ENCODE measurements around the gene CHMP4B. TPM values are rescaled to one million over a fixed set of nuclear protein-coding genes. Genes with fewer than 3 reads are reported as not detected.

CHMP4B gene
- total and polyA plus RNA-seq, 2 donors (not counting 1 experiment from before 2014, with no cell fraction given) = 62.3 to 83.9 TPM

DNA sequence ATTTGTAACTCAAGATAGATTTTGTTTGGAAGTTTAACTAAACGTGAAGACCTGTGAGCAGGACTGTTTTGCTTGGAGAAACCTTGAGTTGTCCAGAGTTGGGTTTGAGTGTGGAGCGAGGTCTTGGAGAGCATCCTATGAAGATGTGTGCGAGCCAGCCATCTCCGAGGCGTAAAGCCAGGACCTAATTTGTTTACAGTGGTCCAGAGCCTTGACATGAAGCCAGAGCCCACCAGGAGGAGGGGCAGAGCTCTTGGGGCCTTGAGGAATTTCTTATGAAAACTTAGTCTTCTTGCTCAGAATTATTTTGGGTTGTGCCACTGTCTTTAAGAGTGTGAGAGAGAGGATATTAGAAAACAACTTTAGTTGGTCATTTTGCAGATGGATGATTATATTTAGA lies 6.3 kb downstream of the CHMP4B start:
- intact Hi-C loops (cut with micrococcal nuclease) = loop anchor here (10.0 kb wide), 3 partner anchors 263 to 1597 kb away; partner anchors contain the start of gene UQCC1
- H3K27me3 ChIP-seq (replicated peaks in 1 of 4; ENCODE audit: control extremely low read depth in 1 of 4, control insufficient read depth in 3 of 4, insufficient read depth in 4 of 4, low read length in 3 of 4) = no peaks in the 10 kb centered on the region
- CTCF ChIA-PET = interaction anchor here (1.2 kb wide), 1 partner anchor 528 kb away, joined by 3 read pairs; no protein-coding TSS in a partner anchor
- H2AFZ ChIP-seq (ENCODE audit: insufficient read depth, low read depth, low read length, poor library complexity, severe bottlenecking) = no peak overlapping the region
- H3K79me2 ChIP-seq (ENCODE audit: control insufficient read depth, insufficient read depth, low read length) = peaks cover 99% of the 10 kb centered on the region
- peaks cover 24 to 44% of the 10 kb centered on the region in 2 donors for H3K4me1 ChIP-seq (ENCODE audit: control insufficient read depth in 2 of 2, insufficient read depth in 2 of 2, low read length in 2 of 2)
- Mint-ChIP-seq H3K27me3 (no peaks in the 10 kb centered on the region), H3K4me1 (peaks cover 82% of the 10 kb centered on the region), H3K4me3 (no peak overlapping the region), H3K9me3 (ENCODE audit: insufficient read depth) (no peaks in the 10 kb centered on the region), H3K27ac (peak overlapping the region; percentile 10)
- no peak overlapping the region for H3K27ac ChIP-seq (ENCODE audit: low read length in 2 of 2)
- H3K9ac ChIP-seq (ENCODE audit: low read length) = no peak overlapping the region
- H3K9me3 ChIP-seq (ENCODE audit: control extremely low read depth in 1 of 3, control insufficient read depth in 2 of 3, insufficient read depth in 1 of 3, low read length in 2 of 3) = no peaks in the 10 kb centered on the region
- DNase-seq (no peak), ATAC-seq (ENCODE audit: low read depth) (no peak)
- no peak overlapping the region for H3K4me3 ChIP-seq (ENCODE audit: control extremely low read depth in 1 of 5, extremely low read depth in 1 of 5, insufficient read depth in 1 of 5, low read depth in 2 of 5, low read length in 4 of 5)
- TF ChIP-seq, protein P1, sequence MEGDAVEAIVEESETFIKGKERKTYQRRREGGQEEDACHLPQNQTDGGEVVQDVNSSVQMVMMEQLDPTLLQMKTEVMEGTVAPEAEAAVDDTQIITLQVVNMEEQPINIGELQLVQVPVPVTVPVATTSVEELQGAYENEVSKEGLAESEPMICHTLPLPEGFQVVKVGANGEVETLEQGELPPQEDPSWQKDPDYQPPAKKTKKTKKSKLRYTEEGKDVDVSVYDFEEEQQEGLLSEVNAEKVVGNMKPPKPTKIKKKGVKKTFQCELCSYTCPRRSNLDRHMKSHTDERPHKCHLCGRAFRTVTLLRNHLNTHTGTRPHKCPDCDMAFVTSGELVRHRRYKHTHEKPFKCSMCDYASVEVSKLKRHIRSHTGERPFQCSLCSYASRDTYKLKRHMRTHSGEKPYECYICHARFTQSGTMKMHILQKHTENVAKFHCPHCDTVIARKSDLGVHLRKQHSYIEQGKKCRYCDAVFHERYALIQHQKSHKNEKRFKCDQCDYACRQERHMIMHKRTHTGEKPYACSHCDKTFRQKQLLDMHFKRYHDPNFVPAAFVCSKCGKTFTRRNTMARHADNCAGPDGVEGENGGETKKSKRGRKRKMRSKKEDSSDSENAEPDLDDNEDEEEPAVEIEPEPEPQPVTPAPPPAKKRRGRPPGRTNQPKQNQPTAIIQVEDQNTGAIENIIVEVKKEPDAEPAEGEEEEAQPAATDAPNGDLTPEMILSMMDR (IDR thresholded peaks at IDR 0.05) = no peak
- TF ChIP-seq EZH2 (IDR thresholded peaks at IDR 0.05; ENCODE audit: borderline replicate concordance, insufficient read depth, low read depth, low read length, poor library complexity, severe bottlenecking) = no peak
- POLR2A ChIA-PET = no interaction called here
- WGBS (ENCODE audit: insufficient coverage) = 96% methylated on average over 5 of the region's 5 CpGs
- peaks cover 1 to 18% of the 10 kb centered on the region in 2 experiments for H3K36me3 ChIP-seq (replicated peaks in 1 of 2; ENCODE audit: control extremely low read depth in 1 of 2, control insufficient read depth in 1 of 2, extremely low read depth in 1 of 2, insufficient read depth in 2 of 2, low read length in 1 of 2)
- peak overlapping the region; percentile 9 for H3K4me2 ChIP-seq (replicated peaks; ENCODE audit: low read depth, low read length, poor library complexity, severe bottlenecking)
- peaks cover 90% of the 10 kb centered on the region for H4K20me1 ChIP-seq (ENCODE audit: control insufficient read depth, insufficient read depth, low read length, poor library complexity, severe bottlenecking)

DNA sequence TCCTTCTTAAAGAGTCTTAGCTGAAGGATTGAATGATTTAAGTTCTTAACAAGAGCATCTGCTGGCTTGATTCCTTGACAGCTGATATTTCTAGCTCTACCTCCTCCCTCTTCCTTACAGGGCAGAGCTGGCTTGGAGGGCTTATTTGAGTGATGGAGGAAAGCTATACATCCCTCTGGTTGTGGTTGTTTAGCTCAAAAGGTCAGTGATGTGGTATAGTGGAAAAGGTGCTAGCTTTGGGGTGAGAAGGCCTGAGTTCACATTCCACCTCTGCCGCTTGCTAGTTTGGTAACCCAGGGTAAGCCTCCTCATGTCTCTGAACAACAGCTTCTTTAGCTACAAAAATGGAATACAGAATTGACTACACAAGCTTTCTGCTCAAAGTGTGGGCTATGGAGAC lies 8.3 kb downstream of the CHMP4B start:
- Histone ChIP-seq H3K27ac (ENCODE audit: low read length in 2 of 2) (peak overlapping the region in 1 of 2 donors; percentile 2), H3K27me3 (replicated peaks in 1 of 4; ENCODE audit: control extremely low read depth in 1 of 4, control insufficient read depth in 3 of 4, insufficient read depth in 4 of 4, low read length in 3 of 4) (no peaks in the 10 kb centered on the region), H3K9ac (ENCODE audit: low read length) (no peak overlapping the region), H3K36me3 (replicated peaks in 1 of 2; ENCODE audit: control extremely low read depth in 1 of 2, control insufficient read depth in 1 of 2, extremely low read depth in 1 of 2, insufficient read depth in 2 of 2, low read length in 1 of 2) (peaks cover 1 to 21% of the 10 kb centered on the region in 2 experiments), H4K20me1 (ENCODE audit: control insufficient read depth, insufficient read depth, low read length, poor library complexity, severe bottlenecking) (peaks cover 84% of the 10 kb centered on the region), H3K9me3 (ENCODE audit: control extremely low read depth in 1 of 3, control insufficient read depth in 2 of 3, insufficient read depth in 1 of 3, low read length in 2 of 3) (no peaks in the 10 kb centered on the region), H3K79me2 (ENCODE audit: control insufficient read depth, insufficient read depth, low read length) (peaks cover 99% of the 10 kb centered on the region), H3K4me3 (ENCODE audit: control extremely low read depth in 1 of 5, extremely low read depth in 1 of 5, insufficient read depth in 1 of 5, low read depth in 2 of 5, low read length in 4 of 5) (no peak overlapping the region), H3K4me1 (ENCODE audit: control insufficient read depth in 2 of 2, insufficient read depth in 2 of 2, low read length in 2 of 2) (peaks cover 6 to 27% of the 10 kb centered on the region in 2 donors), H2AFZ (ENCODE audit: insufficient read depth, low read depth, low read length, poor library complexity, severe bottlenecking) (no peak overlapping the region), H3K4me2 (replicated peaks; ENCODE audit: low read depth, low read length, poor library complexity, severe bottlenecking) (peak overlapping the region; percentile 14)
- Mint-ChIP-seq H3K27me3 (no peaks in the 10 kb centered on the region), H3K9me3 (ENCODE audit: insufficient read depth) (no peaks in the 10 kb centered on the region), H3K4me1 (peaks cover 69% of the 10 kb centered on the region), H3K27ac (peak overlapping the region; percentile 63), H3K4me3 (peak overlapping the region; percentile 59)
- DNase-seq = no peak
- CTCF ChIA-PET = interaction anchor here (0.9 to 1.9 kb wide), 4 partner anchors 8 to 250 kb away, joined by 3 to 6 read pairs (median 3); partner anchors contain the start of gene CHMP4B
- TF ChIP-seq EZH2 (IDR thresholded peaks at IDR 0.05; ENCODE audit: borderline replicate concordance, insufficient read depth, low read depth, low read length, poor library complexity, severe bottlenecking) = no peak
- TF ChIP-seq, protein P1 (IDR thresholded peaks at IDR 0.05) = no peak
- POLR2A ChIA-PET = interaction anchor here (0.5 kb wide), 1 partner anchor 287 kb away, joined by 6 read pairs; no protein-coding TSS in a partner anchor
- ATAC-seq (ENCODE audit: low read depth) = no peak
- WGBS (ENCODE audit: insufficient coverage) = no CpG with 5 or more reads among the region's 1 CpG
- intact Hi-C loops (cut with micrococcal nuclease) = loop anchor here (10.0 kb wide), 3 partner anchors 265 to 1595 kb away; partner anchors contain the start of gene UQCC1

All from B cell (primary cell).